Ovary (tissue), 3 donors: ENCODE results near the gene NEMF.
"Not testable (repeated sequence)": the region's sequence is repeated elsewhere in the genome, so short reads cannot be mapped to it uniquely, and the experiment has no call there.

Experiments
- EP300 ChIP-seq: sonication (generic); formaldehyde crosslinking; IDR thresholded peaks from one replicate; pipeline ENCODE4 v1.6.1; 2017; ENCODE audit warnings: antibody characterized with exemption
- POLR2A ChIP-seq: fragments of 450-650 bp; IDR thresholded peaks from one replicate; pipeline ENCODE4 v1.6.1; 2017; ENCODE audit warnings: antibody characterized with exemption, mild to moderate bottlenecking, moderate library complexity
- TF ChIP-seq, protein P1 (sequence below), 3 donors: fragments of 450-650 bp in 2 of 3; fragments of 200-600 bp in 1 of 3; IDR thresholded peaks; one replicate each; pipeline versions ENCODE4 v1.5.1 to v1.8.0; 2016 to 2022; ENCODE audit warnings: antibody characterized with exemption in 3 of 3, mild to moderate bottlenecking in 1 of 3
- donor health status: DM: no; HTN: no; CAD: no.

DNA sequence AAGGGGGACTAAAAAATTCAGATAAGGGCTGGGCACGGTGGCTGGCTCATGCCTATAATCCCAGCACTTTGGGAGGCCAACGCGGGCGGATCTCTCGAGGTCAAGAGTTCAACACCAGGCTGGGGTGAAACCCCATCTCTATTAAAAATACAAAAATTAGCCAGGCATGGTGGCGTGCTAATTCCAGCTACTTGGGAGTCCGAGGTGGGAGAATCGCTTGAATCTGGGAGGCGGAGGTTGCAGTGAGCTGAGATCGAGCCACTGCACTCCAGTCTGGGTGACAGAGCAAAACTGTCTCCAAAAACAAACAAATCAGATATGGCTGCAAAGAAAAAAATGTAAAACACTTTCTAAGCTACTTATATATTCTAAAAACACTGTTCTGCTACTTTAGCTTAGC lies 80.9 kb downstream of the NEMF start:
- TF ChIP-seq EP300, POLR2A: not testable (repeated sequence)
- TF ChIP-seq, protein P1, sequence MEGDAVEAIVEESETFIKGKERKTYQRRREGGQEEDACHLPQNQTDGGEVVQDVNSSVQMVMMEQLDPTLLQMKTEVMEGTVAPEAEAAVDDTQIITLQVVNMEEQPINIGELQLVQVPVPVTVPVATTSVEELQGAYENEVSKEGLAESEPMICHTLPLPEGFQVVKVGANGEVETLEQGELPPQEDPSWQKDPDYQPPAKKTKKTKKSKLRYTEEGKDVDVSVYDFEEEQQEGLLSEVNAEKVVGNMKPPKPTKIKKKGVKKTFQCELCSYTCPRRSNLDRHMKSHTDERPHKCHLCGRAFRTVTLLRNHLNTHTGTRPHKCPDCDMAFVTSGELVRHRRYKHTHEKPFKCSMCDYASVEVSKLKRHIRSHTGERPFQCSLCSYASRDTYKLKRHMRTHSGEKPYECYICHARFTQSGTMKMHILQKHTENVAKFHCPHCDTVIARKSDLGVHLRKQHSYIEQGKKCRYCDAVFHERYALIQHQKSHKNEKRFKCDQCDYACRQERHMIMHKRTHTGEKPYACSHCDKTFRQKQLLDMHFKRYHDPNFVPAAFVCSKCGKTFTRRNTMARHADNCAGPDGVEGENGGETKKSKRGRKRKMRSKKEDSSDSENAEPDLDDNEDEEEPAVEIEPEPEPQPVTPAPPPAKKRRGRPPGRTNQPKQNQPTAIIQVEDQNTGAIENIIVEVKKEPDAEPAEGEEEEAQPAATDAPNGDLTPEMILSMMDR (IDR thresholded peaks at IDR 0.05): not testable (repeated sequence)
